ENCODE data around the gene OPA3.

DNA sequence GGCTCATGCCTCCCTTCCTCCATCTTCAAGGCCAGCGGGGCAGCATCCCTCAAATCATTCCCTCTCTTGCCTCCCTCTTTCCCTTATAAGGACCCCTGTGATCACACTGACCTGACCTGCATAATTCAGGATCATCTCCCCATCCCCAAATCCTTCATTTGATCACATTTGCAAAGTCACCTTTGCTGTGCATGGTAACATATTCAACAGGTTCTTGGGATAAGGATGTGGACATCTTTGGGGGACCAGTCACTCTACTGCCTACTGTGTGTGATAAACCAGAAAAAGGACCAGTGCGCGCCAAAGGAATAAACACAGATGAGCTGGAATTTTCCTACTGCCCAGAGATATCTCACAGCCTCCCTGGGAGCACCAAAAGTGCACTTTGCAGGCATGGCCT, 7.9 kb downstream of the OPA3 start:
- TF ChIP-seq CTCF (IDR thresholded peaks at IDR 0.05; ENCODE audit: low read length) (no peak), EZH2 (IDR thresholded peaks at IDR 0.05; ENCODE audit: borderline replicate concordance, low read length) (no peak)

Measured in OCI-LY1 (cell line).